ES-I3 (cell line): ENCODE measurements around the gene CACNA1C.

Experiments used
- H3K36me3 ChIP-seq: 2 replicates; pipeline ENCODE4 v1.6.1; 2013; ENCODE audit warnings: mild to moderate bottlenecking, low read length, control low read depth, moderate library complexity; ENCODE audit not compliant: insufficient read depth
- H3K4me1 ChIP-seq: 2 replicates; pipeline ENCODE4 v1.6.1; 2013; ENCODE audit warnings: mild to moderate bottlenecking, control low read depth, low read length; ENCODE audit not compliant: insufficient read depth
- H3K9ac ChIP-seq: 2 replicates; pipeline ENCODE4 v1.6.1; 2013; ENCODE audit warnings: low read depth, mild to moderate bottlenecking, low read length, moderate library complexity
- H3K9me3 ChIP-seq: 2 replicates; pipeline ENCODE4 v1.6.1; 2013; ENCODE audit warnings: mild to moderate bottlenecking, low read length, moderate library complexity; ENCODE audit not compliant: control insufficient read depth, insufficient read depth

CACNA1C gene

DNA sequence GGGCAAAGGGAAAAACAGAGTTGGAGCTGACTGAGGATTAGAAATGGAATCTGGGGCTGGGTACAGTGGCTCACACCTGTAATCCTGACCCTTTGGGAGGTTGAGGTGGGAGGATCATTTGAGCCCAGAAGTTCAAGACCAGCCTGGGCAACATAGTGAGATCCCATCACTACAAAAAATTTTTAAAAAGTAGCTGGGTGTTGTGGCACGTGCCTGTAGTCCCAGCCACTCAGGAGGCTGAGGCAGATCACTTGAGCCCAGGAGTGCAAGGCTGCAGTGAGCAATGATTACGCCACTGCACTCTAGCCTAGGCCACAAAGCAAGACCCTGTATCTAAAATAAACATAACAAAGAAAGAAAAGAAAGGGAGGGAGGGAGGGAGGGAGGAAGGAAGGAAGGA lies 33.7 kb upstream of the CACNA1C start:
- Histone ChIP-seq H3K4me1 (peaks cover 5% of the 10 kb centered on the region; the same call in 1 of the 2 replicates), H3K9ac (no peak overlapping the region), H3K36me3 (no peaks in the 10 kb centered on the region), H3K9me3 (no peaks in the 10 kb centered on the region)

DNA sequence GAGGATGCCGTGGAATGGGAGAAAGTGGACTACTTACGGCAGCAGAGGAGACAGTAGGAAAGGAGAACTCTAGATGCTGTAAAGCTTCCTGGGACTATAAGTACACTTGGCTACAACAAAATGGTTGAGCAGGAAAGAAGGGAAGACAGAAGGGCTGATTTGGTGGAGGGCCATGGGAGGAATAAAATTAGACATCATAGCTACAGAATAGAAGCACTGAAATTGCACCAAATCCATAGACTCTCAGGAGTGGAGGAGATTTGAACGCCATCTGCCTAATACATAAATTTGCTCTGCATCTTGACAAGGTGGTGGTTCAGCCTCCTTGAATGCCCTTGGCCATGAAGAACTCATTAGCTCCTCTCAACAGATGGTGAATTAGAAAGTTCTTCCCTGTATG lies 32.3 kb upstream of the CACNA1C start:
- Histone ChIP-seq H3K36me3 (no peaks in the 10 kb centered on the region), H3K9ac (no peak overlapping the region), H3K9me3 (no peaks in the 10 kb centered on the region), H3K4me1 (peaks cover 5% of the 10 kb centered on the region; the same call in 1 of the 2 replicates)

DNA sequence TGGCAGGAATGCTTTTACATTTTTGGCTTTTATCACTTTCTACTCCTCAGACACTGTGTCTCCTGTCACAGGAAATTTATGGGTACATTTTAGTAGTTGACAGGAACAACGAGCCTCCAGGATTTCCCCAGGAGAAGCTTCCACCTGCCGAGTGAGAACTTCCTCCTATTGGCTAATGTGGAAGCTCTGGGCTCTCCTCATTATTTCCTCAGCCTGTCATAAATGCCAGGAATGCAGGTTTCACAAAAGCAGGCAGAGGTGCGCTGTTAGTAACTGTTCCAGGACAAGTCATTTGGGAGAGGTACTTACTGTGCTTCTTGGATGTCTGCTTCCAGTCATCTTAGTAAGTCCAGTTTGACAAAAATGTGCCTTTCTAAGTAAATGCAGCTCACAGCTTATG lies 29.4 kb upstream of the CACNA1C start:
- peaks cover 5% of the 10 kb centered on the region; the same call in 1 of the 2 replicates for H3K4me1 ChIP-seq
- no peak overlapping the region for H3K9ac ChIP-seq
- no peaks in the 10 kb centered on the region for H3K36me3 ChIP-seq
- H3K9me3 ChIP-seq = no peaks in the 10 kb centered on the region

DNA sequence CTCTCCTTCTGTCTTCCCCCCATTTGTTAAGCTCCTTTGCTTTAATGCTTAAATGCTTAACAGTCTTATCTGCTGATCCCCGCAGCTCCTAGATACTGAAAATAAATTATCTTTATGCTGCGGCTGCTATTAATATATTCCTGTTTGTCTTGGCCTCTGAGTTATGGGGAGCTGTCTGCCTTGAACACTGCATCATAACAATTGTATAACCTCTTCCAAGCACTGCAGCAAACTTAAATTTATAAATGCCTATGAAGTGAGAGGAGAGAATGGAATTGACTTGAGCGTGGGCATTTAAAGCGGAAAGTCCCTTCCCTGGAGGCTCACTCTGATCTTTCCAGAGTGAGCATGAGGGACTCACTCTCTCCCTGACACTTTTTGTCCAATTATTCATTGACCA lies 25.4 kb upstream of the CACNA1C start:
- Histone ChIP-seq H3K4me1 (peaks cover 5% of the 10 kb centered on the region; the same call in 1 of the 2 replicates), H3K36me3 (no peaks in the 10 kb centered on the region), H3K9ac (no peak overlapping the region), H3K9me3 (no peaks in the 10 kb centered on the region)

DNA sequence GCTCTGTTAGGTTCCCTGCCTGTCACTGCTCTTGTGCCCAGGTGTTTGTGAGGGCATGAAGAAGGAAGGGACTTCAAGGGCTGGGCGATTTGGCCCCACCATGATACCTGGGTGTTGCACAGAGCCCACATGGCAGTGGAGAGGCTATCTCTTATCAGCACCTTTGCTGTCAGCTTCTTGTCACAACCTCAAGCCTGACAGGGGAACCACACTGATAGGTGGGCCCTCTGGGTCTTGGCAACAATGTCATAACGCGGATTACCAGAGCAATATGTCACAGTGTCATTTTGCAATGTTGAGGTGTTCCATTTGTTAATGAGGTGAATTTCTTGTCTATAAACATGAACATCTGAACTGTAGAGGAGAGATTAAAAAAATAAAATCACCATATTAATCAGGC lies 22.9 kb upstream of the CACNA1C start:
- Histone ChIP-seq H3K36me3 (no peaks in the 10 kb centered on the region), H3K9me3 (no peaks in the 10 kb centered on the region), H3K4me1 (no peaks in the 10 kb centered on the region), H3K9ac (no peak overlapping the region)

DNA sequence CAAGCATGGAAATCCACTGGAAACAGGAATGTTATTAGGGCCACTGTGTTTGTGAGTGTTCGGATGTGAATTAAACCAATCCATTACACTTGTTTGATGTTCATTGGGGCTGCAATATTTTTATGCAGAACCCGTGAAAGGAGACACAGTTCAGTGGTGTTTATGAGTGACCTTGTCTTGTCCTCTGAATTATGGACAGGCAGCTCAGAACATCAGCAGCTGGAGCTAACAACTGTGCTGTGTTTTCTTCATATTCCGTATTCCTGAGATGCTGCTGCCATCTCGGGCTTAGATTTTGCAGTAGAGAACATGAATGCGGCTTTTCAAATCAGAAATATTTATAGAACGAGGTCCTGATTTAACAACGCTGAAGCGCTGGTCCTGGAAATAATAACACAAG lies 20.3 kb upstream of the CACNA1C start:
- H3K9me3 ChIP-seq = no peaks in the 10 kb centered on the region
- no peaks in the 10 kb centered on the region for H3K36me3 ChIP-seq
- no peak overlapping the region for H3K9ac ChIP-seq
- no peaks in the 10 kb centered on the region for H3K4me1 ChIP-seq

DNA sequence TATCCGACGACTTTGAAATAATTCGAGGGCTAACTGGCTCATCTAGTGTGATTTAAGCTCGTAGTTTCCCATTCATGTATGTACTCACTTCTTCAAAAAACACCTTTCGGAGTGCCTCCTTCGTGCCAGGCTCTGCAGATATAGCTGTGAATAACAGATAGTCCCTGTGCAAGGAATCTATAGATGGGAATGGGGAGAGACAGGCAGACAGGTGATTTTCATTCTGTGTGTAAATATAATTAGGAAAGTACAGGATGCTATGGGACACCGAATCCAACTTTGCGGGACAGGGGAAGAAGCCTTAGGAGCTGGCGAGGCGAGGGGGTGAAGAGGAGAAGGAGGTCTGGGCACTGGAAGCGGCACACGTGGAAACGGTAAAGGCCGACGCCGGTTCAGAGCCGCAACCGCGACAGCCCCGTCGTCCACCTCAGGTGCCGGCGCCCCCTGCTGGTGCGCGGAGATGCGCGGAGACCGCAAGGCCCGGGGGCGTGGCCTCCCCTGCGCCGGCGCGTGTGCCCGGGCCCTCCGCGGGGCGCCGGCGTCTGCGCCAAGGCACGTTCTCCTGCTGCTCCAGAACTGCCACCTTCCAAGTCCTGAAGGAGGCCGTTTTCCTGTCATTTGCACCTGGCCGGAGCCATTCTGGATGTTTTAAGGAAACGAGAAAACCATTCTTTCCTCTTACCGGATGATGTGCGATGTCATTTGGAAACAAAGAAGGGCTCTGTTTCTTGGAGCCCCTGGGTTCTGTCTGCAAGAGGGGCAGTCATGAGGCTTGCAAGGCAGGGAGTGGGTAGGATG lies 18.0 kb upstream of the CACNA1C start:
- no peaks in the 10 kb centered on the region for H3K4me1 ChIP-seq

DNA sequence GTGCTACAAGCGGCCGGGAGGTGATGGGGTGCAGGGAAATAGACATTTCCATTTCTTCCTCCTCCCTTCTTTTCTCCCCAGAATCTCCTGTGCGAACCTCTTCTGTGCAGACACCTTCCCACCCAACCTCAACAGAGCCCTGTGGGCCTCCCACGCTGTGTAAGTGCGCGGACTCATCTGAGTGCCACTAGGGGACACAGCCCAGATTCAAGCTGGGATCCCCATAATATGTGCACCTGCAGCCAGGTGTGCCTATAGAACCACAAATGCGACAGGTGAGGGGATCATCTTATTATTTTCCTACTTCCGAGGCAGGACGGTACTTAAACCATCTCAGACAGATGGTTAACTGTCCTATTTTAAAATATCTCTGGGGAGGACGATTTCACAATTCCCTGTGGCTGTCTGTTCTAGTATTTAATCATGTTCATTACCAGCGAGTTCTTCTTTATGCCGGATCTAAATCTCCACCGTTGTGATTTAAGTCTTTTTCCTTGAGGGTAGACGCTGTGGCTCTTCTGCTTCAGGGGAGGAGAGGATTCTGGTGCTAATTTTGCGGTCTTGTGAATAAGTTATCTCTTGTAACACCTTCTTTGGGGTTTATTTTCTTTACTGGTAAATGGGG lies 17.2 kb upstream of the CACNA1C start:
- H3K9ac ChIP-seq = peak overlapping the region; percentile 47
- no peaks in the 10 kb centered on the region for H3K9me3 ChIP-seq
- H3K36me3 ChIP-seq = no peaks in the 10 kb centered on the region
- H3K4me1 ChIP-seq = no peaks in the 10 kb centered on the region

More for the DNA sequence above, 18.0 kb upstream of the CACNA1C start:
- H3K36me3 ChIP-seq = no peaks in the 10 kb centered on the region
- peak overlapping the region; percentile 47 for H3K9ac ChIP-seq
- H3K9me3 ChIP-seq = no peaks in the 10 kb centered on the region

DNA sequence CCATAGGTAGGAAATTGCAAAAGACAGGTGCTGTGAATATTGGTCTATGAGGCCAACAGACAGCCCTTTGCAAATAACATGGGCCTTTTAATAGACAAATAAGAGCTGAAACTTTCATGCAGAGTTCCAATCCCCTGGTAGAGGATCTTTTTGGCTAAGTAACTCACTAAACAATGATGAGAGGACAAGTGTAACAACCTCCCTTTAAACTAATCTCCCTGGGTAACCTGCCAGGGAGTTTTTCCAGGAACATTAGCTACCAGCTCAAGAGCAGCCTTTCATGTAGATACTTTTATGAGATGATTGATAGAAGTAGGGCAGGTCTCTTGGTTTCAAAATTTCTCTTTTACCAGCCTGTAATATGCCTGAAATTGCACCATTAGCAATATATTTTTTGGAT lies 13.8 kb upstream of the CACNA1C start:
- no peaks in the 10 kb centered on the region for H3K36me3 ChIP-seq
- no peaks in the 10 kb centered on the region for H3K4me1 ChIP-seq

DNA sequence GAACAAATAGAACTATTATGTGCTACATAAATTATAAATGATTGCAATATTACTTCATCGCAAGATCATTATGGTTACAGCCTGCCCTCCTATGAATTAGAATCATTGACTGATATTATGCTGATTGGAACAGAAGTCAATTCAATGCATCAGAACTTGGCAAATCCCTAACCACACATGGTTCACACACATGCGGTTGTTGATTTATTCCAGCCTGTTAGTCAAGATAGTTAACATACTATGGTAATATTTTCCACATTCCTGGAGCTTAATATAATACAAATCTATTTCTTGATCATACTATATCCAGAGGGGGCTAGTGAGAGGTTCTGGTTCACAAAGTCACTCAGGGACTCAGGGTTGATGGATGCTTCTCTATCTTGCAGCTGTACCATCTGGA lies 9.7 kb upstream of the CACNA1C start:
- Histone ChIP-seq H3K36me3 (no peaks in the 10 kb centered on the region), H3K9me3 (no peaks in the 10 kb centered on the region), H3K9ac (no peak overlapping the region), H3K4me1 (no peaks in the 10 kb centered on the region)

More for the DNA sequence above, 13.8 kb upstream of the CACNA1C start:
- no peaks in the 10 kb centered on the region for H3K9me3 ChIP-seq
- H3K9ac ChIP-seq = no peak overlapping the region

DNA sequence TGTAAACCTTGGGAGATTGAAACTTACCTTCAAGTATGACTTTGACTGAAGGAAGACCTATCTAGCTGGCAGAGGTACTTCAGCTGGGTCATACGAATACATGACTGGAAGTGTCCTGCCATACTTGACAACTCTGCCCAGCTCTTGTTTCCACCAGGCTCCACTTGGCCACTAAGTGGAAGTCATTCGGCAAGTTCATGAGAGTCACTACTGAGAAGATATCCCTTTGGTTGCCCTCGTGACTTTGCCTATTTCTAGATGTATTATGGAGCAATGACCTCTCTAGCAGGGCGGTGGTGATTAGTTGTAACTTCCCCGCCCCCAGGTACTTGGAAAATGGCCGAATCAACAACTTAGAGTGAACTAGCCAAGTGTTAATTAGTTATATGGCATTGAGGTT lies 8.6 kb upstream of the CACNA1C start:
- Histone ChIP-seq H3K9me3 (no peaks in the 10 kb centered on the region), H3K36me3 (no peaks in the 10 kb centered on the region), H3K9ac (no peak overlapping the region), H3K4me1 (peaks cover 5% of the 10 kb centered on the region; the same call in 1 of the 2 replicates)

DNA sequence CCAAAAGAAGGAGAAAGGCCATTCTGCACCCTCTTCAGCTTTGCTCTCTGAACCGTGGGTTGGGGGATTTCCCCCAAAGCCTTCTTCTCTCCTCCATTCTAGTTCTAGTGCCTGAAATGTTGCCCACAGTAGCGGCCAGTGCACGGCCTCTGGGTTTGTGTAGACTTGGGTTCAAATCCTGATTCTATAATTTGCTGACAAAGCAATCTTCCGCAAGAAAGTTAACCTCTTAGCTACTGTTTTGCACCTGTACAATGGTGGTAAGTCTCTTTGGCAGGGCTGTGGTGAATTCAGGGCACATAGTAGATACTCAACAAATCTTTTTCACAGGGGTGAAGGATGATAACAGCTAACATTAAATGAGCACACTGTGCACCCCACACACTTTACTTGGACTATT lies 5.8 kb upstream of the CACNA1C start:
- Histone ChIP-seq H3K9me3 (no peaks in the 10 kb centered on the region), H3K36me3 (no peaks in the 10 kb centered on the region), H3K4me1 (peaks cover 14% of the 10 kb centered on the region; the same call in 1 of the 2 replicates), H3K9ac (no peak overlapping the region)

DNA sequence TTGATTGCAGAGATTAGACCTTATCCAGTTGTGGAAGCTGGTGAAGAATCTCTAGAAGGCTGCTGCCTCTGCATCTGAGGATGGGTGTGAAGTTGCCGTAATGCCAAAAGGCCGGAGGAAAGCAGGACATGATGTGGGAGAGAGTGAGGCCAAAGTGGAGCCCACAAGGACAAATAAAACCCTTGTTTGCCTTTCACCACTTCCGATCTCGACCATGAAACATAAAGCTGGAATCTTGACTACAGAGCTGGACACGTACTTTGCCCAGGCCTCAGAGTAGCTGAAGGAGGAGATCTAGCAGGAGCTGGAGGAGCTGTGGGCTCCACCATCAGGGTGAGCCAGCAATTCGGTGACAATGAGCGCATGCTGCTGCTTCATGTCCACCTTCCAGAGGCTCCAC lies 5.0 kb upstream of the CACNA1C start:
- no peaks in the 10 kb centered on the region for H3K36me3 ChIP-seq
- peaks cover 14% of the 10 kb centered on the region; the same call in 1 of the 2 replicates for H3K4me1 ChIP-seq
- no peaks in the 10 kb centered on the region for H3K9me3 ChIP-seq
- H3K9ac ChIP-seq = no peak overlapping the region

DNA sequence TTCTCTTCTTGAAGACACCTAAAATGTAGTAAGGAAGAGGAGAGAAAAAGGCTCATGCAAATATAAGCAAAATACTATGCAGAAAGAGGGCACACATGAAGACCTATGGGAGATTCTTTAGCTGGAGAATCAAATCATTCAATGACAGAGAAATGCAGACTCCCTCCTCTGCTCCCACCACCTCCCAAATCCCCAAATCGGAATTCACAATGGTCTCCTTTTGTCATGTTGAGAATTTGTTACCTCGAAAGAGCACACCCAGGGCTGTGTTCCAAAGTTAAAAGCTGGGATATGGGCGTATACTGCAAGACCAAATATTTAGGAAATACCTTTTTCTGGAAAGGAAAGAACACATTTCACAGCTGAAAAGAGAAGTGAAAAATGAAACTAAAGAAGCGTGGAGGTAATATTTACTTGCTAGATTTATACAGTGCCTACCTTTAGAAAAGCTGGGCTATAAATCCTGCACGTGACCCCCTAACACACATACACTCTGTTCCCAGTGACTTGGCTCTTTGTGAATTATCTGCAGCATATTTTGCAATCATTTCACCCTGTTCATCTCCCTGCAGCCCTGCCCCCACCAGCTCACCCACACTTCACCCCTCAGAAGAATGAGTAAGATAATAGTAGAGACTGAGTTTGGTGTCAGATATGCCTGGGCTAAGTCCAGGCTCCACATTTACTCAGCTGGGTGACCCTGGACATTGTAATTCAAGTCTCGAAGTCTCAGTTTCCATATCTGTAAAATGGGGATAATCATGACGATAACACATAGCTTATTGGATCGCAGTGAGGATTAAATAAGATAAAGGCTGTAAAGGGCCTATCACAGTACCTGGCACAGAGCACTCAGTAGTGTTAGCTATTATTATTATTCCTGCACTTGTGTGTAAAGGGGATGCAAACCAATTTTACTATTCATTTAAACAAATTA lies 2.9 kb upstream of the CACNA1C start:
- no peak overlapping the region for H3K9ac ChIP-seq
- peaks cover 14% of the 10 kb centered on the region; the same call in 1 of the 2 replicates for H3K4me1 ChIP-seq
- no peaks in the 10 kb centered on the region for H3K36me3 ChIP-seq
- no peaks in the 10 kb centered on the region for H3K9me3 ChIP-seq
